Omental fat pad (tissue), 4 donors: ENCODE data around the gene EMILIN3. TPM values are rescaled to one million over a fixed set of nuclear protein-coding genes. Genes with fewer than 3 reads are reported as not detected.

Experiments used
- ATAC-seq: fragments of 150-250 bp; one replicate; pipeline ENCODE4 v1.9.1; 2016; ENCODE audit warnings: mild to moderate bottlenecking, moderate library complexity; ENCODE audit not compliant: low FRiP score
- DNase-seq: peaks from one replicate; pipeline ENCODE4 v3.0.0-alpha.2; 2019; ENCODE audit warnings: low spot score
- CTCF ChIP-seq, 3 donors: fragments of 450-650 bp; IDR thresholded peaks; one replicate each; pipeline ENCODE4 v1.5.1; 2016 to 2017; ENCODE audit warnings: antibody characterized with exemption in 3 of 3, mild to moderate bottlenecking in 3 of 3, moderate library complexity in 2 of 3
- total RNA-seq, 4 donors: library from RNA; depleted of rRNA; stranded (reverse); fragments of >200 nt; gene quantifications; one replicate each; pipeline ENCODE4 v1.1.0, GENCODE V29; 2016

EMILIN3 gene
- total RNA-seq, 4 donors from 2014 or later, result 0.12 to 0.37 (median 0.13) TPM; not detected in 1

- DNase-seq (no peak), ATAC-seq (no peak)
- no peak for TF ChIP-seq CTCF (IDR thresholded peaks at IDR 0.05)
Observed at GRCh38 chr20:41408156-41408794, 41.7 kb upstream of the EMILIN3 start.

GRCh38 chr20:41407607-41408006 lies 41.0 kb upstream of the EMILIN3 start:
- TF ChIP-seq CTCF (IDR thresholded peaks at IDR 0.05), result no peak
- no peak for ATAC-seq
- no peak for DNase-seq

- no peak for ATAC-seq
- no peak for DNase-seq
- TF ChIP-seq CTCF (IDR thresholded peaks at IDR 0.05), result no peak
Observed at GRCh38 chr20:41406896-41407444, 40.4 kb upstream of the EMILIN3 start.

- no peak for ATAC-seq
Observed at GRCh38 chr20:41406353-41406752, 39.7 kb upstream of the EMILIN3 start.

GRCh38 chr20:41405436-41405835 lies 38.8 kb upstream of the EMILIN3 start:
- DNase-seq (no peak), ATAC-seq (no peak)
- no peak for TF ChIP-seq CTCF (IDR thresholded peaks at IDR 0.05)

More at GRCh38 chr20:41406353-41406752, 39.7 kb upstream of the EMILIN3 start:
- no peak for DNase-seq
- TF ChIP-seq CTCF (IDR thresholded peaks at IDR 0.05), result no peak

GRCh38 chr20:41403604-41404003 lies 37.0 kb upstream of the EMILIN3 start:
- TF ChIP-seq CTCF (IDR thresholded peaks at IDR 0.05), result no peak
- ATAC-seq (no peak), DNase-seq (no peak)

- no peak for TF ChIP-seq CTCF (IDR thresholded peaks at IDR 0.05)
- ATAC-seq (no peak), DNase-seq (no peak)
Observed at GRCh38 chr20:41398408-41398807, 31.8 kb upstream of the EMILIN3 start.
